HEK293T (cell line): ENCODE data around the gene ERVW-1.
A peak's percentile ranks its signal among the peaks of the same experiment; 100 is the strongest.
"Not testable (repeated sequence)": the region's sequence is repeated elsewhere in the genome, so short reads cannot be mapped to it uniquely, and the experiment has no call there.

Source experiments
- CTCF ChIA-PET: fragments of 350-600 bp; formaldehyde crosslinking; extraction: SDS; loops from one replicate; lab custom pipeline; 2021; ENCODE audit warnings: antibody characterized with exemption, inconsistent platforms; lab: Yijun Ruan, JAX
- POLR2A ChIA-PET: fragments of 350-600 bp; formaldehyde crosslinking; extraction: SDS; loops from one replicate; lab custom pipeline; 2020; ENCODE audit warnings: antibody characterized with exemption, inconsistent platforms; lab: Yijun Ruan, JAX
- DNase-seq: peaks from one replicate; pipeline ENCODE4 v3.0.0; 2012; ENCODE audit warnings: mixed read lengths; ENCODE audit errors: extremely low spot score
- ARNT ChIP-seq: fragments of 450-650 bp; IDR thresholded peaks from 2 replicates; pipeline ENCODE4 v1.6.1; 2017; ENCODE audit warnings: mild to moderate bottlenecking
- BHLHE40 ChIP-seq: fragments of 450-650 bp; IDR thresholded peaks from 2 replicates; pipeline ENCODE4 v1.6.1; 2016; ENCODE audit warnings: mild to moderate bottlenecking, moderate library complexity, borderline replicate concordance
- CTBP1 ChIP-seq: fragments of 450-650 bp; IDR thresholded peaks from 2 replicates; pipeline ENCODE4 v1.6.1; 2016; ENCODE audit warnings: borderline replicate concordance
- ELF4 ChIP-seq: fragments of 450-650 bp; IDR thresholded peaks from 2 replicates; pipeline ENCODE4 v1.6.1; 2017; ENCODE audit warnings: antibody characterized with exemption
- FOXA1 ChIP-seq: fragments of 450-650 bp; IDR thresholded peaks from 2 replicates; pipeline ENCODE4 v1.6.1; 2016; ENCODE audit warnings: mild to moderate bottlenecking
- FOXK2 ChIP-seq: fragments of 450-650 bp; IDR thresholded peaks from 2 replicates; pipeline ENCODE4 v1.6.1; 2016; ENCODE audit warnings: mild to moderate bottlenecking
- FOXM1 ChIP-seq: fragments of 450-650 bp; IDR thresholded peaks from 2 replicates; pipeline ENCODE4 v1.6.1; 2017; ENCODE audit warnings: mild to moderate bottlenecking, borderline replicate concordance
- HDGF ChIP-seq: fragments of 450-650 bp; IDR thresholded peaks from 2 replicates; pipeline ENCODE4 v1.6.1; 2017; ENCODE audit warnings: antibody characterized with exemption, borderline replicate concordance
- L3MBTL2 ChIP-seq: fragments of 450-650 bp; conservative IDR thresholded peaks from 2 replicates; pipeline ENCODE4 v1.6.1; 2016; ENCODE audit warnings: mild to moderate bottlenecking
- LEF1 ChIP-seq: fragments of 450-650 bp; IDR thresholded peaks from 2 replicates; pipeline ENCODE4 v1.6.1; 2017; ENCODE audit warnings: mild to moderate bottlenecking, borderline replicate concordance
- NFRKB ChIP-seq: fragments of 450-650 bp; IDR thresholded peaks from 2 replicates; pipeline ENCODE4 v1.6.1; 2016; ENCODE audit warnings: mild to moderate bottlenecking, moderate library complexity
- PKNOX1 ChIP-seq: fragments of 450-650 bp; IDR thresholded peaks from 2 replicates; pipeline ENCODE4 v1.6.1; 2016
- SP1 ChIP-seq: fragments of 450-650 bp; IDR thresholded peaks from 2 replicates; pipeline ENCODE4 v1.6.1; 2017
- SUZ12 ChIP-seq: fragments of 450-650 bp; IDR thresholded peaks from 2 replicates; pipeline ENCODE4 v1.6.1; 2016; ENCODE audit warnings: mild to moderate bottlenecking
- TARDBP ChIP-seq: fragments of 450-650 bp; IDR thresholded peaks from 2 replicates; pipeline ENCODE4 v1.6.1; 2016
- ZNF384 ChIP-seq: fragments of 450-650 bp; IDR thresholded peaks from 2 replicates; pipeline ENCODE4 v1.6.1; 2016

The ERVW-1 gene

GRCh38 chr7:92456236-92456635, 21.5 kb downstream of the ERVW-1 start:
- ChIA-PET CTCF (no interaction called here), POLR2A (no interaction called here)
- no peak for DNase-seq
- no peak for TF ChIP-seq SP1
- no peak for TF ChIP-seq FOXK2
- no peak for TF ChIP-seq TARDBP
- TF ChIP-seq L3MBTL2: no peak
- TF ChIP-seq ARNT: no peak
- no peak for TF ChIP-seq NFRKB
- no peak for TF ChIP-seq ZNF384
- no peak for TF ChIP-seq FOXM1
- no peak for TF ChIP-seq HDGF
- no peak for TF ChIP-seq FOXA1
- no peak for TF ChIP-seq CTBP1
- no peak for TF ChIP-seq PKNOX1
- TF ChIP-seq BHLHE40: no peak
- no peak for TF ChIP-seq LEF1
- no peak for TF ChIP-seq ELF4
- TF ChIP-seq SUZ12: no peak

GRCh38 chr7:92451645-92452044, 26.1 kb downstream of the ERVW-1 start:
- TF ChIP-seq FOXA1 (no peak), TARDBP (no peak), CTBP1 (no peak), SUZ12 (no peak), FOXK2 (no peak), SP1 (no peak), FOXM1 (no peak), ELF4 (no peak), L3MBTL2 (no peak)
- DNase-seq: no peak
- POLR2A ChIA-PET: no interaction called here
- CTCF ChIA-PET: interaction anchor here (1.4 kb wide), 1 partner anchor 10 kb away, joined by 3 read pairs; no protein-coding TSS in a partner anchor

GRCh38 chr7:92448205-92448747, 29.5 kb downstream of the ERVW-1 start:
- DNase-seq: peak; percentile 33
- TF ChIP-seq PKNOX1 (peak; percentile 65), NFRKB (no peak)
- POLR2A ChIA-PET: interaction anchor here (1.0 to 2.6 kb wide), 11 partner anchors 9 to 568 kb away, joined by 3 to 22 read pairs (median 5); partner anchors contain the start of genes ANKIB1, CYP51A1, KRIT1 and LRRD1
- CTCF ChIA-PET: interaction anchor here (0.6 to 2.0 kb wide), 7 partner anchors 13 to 602 kb away, joined by 3 to 16 read pairs (median 4); no protein-coding TSS in a partner anchor

- ChIA-PET POLR2A (interaction anchor here (0.5 to 2.6 kb wide), 23 partner anchors 11 to 1739 kb away, joined by 3 to 22 read pairs (median 4); partner anchors contain the start of genes ANKIB1, CYP51A1, KRIT1 and LRRD1), CTCF (interaction anchor here (0.6 to 2.0 kb wide), 12 partner anchors 14 to 618 kb away, joined by 3 to 16 read pairs (median 4); partner anchors contain the start of genes CYP51A1, PEX1 and RBM48)
- peak; percentile 94 for DNase-seq
- no peak for TF ChIP-seq NFRKB
- TF ChIP-seq HDGF: no peak
- TF ChIP-seq L3MBTL2: 0 out of 2 replicates have a peak, but pooled peaks have one; percentile 0
- no peak for TF ChIP-seq ZNF384
- TF ChIP-seq BHLHE40: no peak
- no peak for TF ChIP-seq ARNT
- TF ChIP-seq CTBP1: no peak
- TF ChIP-seq PKNOX1: no peak
- no peak for TF ChIP-seq SUZ12
- TF ChIP-seq ELF4: peak; percentile 76
- TF ChIP-seq FOXM1: no peak
- TF ChIP-seq SP1: no peak
- no peak for TF ChIP-seq FOXA1
Measured at GRCh38 chr7:92447345-92448204, 30.2 kb downstream of the ERVW-1 start, which contains the start of gene GATAD1. GATAD1 (plus strand) TSS chr7:92447482; CDS start chr7:92447730, 248 bp downstream.

DNA sequence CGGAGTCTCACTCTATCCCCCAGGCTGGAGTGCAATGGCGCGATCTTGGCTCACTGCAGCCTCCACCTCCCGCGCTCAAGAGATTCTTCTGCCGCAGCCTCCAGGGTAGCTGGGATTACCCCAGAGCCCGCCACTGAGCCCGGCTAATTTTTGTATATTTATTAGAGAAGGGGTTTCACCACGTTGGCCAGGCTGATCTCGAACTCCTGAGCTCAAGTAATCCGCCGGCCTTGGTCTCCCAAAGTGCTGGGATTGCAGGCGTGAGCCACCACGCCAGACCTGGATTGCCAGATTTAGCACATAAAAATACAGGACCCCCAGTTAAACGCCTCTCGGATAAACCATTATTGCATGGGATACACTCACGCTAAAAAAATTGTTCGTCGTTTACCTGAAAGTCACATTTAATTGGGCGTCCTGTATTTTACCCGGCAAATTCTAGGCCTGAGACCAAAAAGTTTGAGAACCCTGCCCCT, 30.8 kb downstream of the ERVW-1 start:
- CTCF ChIA-PET: interaction anchor here (0.7 to 2.0 kb wide), 11 partner anchors 18 to 617 kb away, joined by 3 to 16 read pairs (median 4); partner anchors contain the start of genes CYP51A1, PEX1 and RBM48
- no peak for DNase-seq
- POLR2A ChIA-PET: interaction anchor here (0.5 to 2.6 kb wide), 18 partner anchors 12 to 1738 kb away, joined by 3 to 22 read pairs (median 4); partner anchors contain the start of genes ANKIB1, CYP51A1, KRIT1 and LRRD1
- TF ChIP-seq FOXK2: no peak
- no peak for TF ChIP-seq SUZ12
- TF ChIP-seq NFRKB: no peak
- no peak for TF ChIP-seq LEF1
- no peak for TF ChIP-seq CTBP1
- 0 out of 2 replicates have a peak, but pooled peaks have one; percentile 14 for TF ChIP-seq ZNF384
- TF ChIP-seq PKNOX1: no peak
- TF ChIP-seq HDGF: no peak
- TF ChIP-seq SP1: no peak
- peak; percentile 91 for TF ChIP-seq L3MBTL2
- no peak for TF ChIP-seq TARDBP
- no peak for TF ChIP-seq ELF4

DNA sequence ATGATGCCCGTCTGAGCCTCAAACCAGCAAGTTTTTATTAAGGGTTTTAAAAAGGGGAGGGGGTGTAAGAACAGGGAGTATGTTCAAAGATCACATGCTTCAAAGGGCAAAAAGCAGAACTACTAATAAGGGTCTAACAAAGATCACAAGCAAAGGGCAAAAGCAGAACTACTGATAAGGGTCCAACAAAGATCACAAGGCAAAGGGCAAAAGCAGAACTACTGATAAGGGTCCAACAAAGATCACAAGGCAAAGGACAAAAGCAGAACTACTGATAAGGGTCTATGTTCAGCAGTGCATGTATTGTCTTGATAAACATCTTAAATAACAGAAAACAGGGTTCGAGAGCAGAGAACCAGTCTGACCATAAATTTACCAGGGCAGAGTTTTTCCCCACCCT, 35.0 kb downstream of the ERVW-1 start:
- DNase-seq, POLR2A ChIA-PET, CTCF ChIA-PET: not testable (repeated sequence)
